Measurements from ENCODE around the gene ZNF628. TPM values are rescaled to one million over a fixed set of nuclear protein-coding genes. Genes with fewer than 3 reads are reported as not detected.

Gene ZNF628
- total RNA-seq: 10 to 100 TPM in 1 of 2 donors, 1 to 10 TPM in 1; 9.9 to 12.6 TPM
- polyA plus RNA-seq (2013, experiment 1 of 2): 8.9 TPM
- polyA plus RNA-seq (2013, experiment 2 of 2): 11.8 TPM
- long read RNA-seq, experiment 1, partial matches to known transcripts: 0 of 1 reads
- long read RNA-seq, experiment 1, other reads (novel, unspliced or antisense): 0 of 1 reads
- long read RNA-seq, experiment 2, transcript ZNF628-201 (1 exons, 3,177 nt): major isoform, 5 of 5 reads
- long read RNA-seq, experiment 2, partial matches to known transcripts: 0 of 5 reads
- long read RNA-seq, experiment 2, other reads (novel, unspliced or antisense): 0 of 5 reads
- long read RNA-seq, experiment 3: 0 reads
- long read RNA-seq, experiment 4, partial matches to known transcripts: 0 of 1 reads
- long read RNA-seq, experiment 4, other reads (novel, unspliced or antisense): 0 of 1 reads

DNA sequence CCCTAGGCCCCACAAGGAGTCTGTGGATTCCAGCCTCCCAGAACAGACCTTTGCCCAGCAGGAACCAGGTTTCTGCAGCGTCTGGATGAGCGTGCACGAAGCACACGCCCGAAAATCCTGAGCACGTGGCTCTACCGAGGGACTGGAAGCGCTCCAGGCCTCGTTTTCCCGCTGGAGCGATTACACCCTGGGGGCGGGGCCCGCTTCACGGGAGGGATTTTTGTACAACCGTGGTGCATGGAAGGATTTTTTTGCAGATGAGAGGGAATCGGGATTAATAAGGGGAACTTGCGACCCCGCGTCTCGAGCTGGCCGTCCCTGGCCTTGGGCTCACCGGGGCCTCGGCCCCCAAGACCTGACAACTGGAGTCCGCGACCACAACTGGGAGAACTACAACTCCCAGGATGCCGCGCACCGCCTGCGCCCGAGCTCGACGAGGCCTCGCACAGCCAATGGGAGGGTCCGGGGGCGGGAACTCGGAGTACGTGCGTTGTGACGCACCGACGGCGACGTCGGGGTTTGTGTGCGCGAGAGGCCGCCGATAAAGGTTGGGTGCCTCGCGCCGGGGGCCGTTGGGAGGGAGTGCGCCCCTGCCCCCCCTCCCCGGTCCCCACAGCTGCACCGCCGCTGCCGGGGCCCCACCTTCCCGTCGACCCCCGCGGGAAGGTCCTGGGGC is at the start of gene ZNF628:
ZNF628 (plus strand) TSS at position 518 of the 676 bp plus-strand sequence. CDS start 3,294 bp downstream, outside the sequence.
- Histone ChIP-seq H3K4me3 (ENCODE audit: low read length) (peak within 1 kb of the TSS; percentile 95), H3K9me3 (ENCODE audit: control insufficient read depth, low read length) (no peaks in the 10 kb centered on the region), H3K4me1 (ENCODE audit: control insufficient read depth, insufficient read depth, low read length) (no peaks in the 10 kb centered on the region), H3K27ac (ENCODE audit: low read depth, low read length) (peak within 1 kb of the TSS; percentile 76), H3K27me3 (ENCODE audit: control insufficient read depth, insufficient read depth, low read length, poor library complexity, severe bottlenecking) (no peaks in the 10 kb centered on the region), H3K36me3 (ENCODE audit: control insufficient read depth, insufficient read depth, low read length) (peaks cover 5% of the 10 kb centered on the region), H3K9ac (ENCODE audit: extremely low read depth, low read length, poor library complexity, severe bottlenecking) (peak within 1 kb of the TSS; percentile 30)
- DNase-seq: peak; percentile 99
- Mint-ChIP-seq H3K36me3 (ENCODE audit: low read depth) (peaks cover 7% of the 10 kb centered on the region), H3K9me3 (no peaks in the 10 kb centered on the region), H3K4me1 (peaks cover 17% of the 10 kb centered on the region), H3K27ac (peak within 1 kb of the TSS; percentile 95), H3K27me3 (ENCODE audit: insufficient read depth) (no peaks in the 10 kb centered on the region), H3K4me3 (peak within 1 kb of the TSS; percentile 76)
- TF ChIP-seq, protein P1, sequence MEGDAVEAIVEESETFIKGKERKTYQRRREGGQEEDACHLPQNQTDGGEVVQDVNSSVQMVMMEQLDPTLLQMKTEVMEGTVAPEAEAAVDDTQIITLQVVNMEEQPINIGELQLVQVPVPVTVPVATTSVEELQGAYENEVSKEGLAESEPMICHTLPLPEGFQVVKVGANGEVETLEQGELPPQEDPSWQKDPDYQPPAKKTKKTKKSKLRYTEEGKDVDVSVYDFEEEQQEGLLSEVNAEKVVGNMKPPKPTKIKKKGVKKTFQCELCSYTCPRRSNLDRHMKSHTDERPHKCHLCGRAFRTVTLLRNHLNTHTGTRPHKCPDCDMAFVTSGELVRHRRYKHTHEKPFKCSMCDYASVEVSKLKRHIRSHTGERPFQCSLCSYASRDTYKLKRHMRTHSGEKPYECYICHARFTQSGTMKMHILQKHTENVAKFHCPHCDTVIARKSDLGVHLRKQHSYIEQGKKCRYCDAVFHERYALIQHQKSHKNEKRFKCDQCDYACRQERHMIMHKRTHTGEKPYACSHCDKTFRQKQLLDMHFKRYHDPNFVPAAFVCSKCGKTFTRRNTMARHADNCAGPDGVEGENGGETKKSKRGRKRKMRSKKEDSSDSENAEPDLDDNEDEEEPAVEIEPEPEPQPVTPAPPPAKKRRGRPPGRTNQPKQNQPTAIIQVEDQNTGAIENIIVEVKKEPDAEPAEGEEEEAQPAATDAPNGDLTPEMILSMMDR (conservative IDR thresholded peaks at IDR 0.05): no peak
- 0 to 3% methylated on average over 5 to 52 of the region's 61 CpGs for WGBS, 2 experiments (ENCODE audit: insufficient coverage in 1 of 2, insufficient read length in 1 of 2)

DNA sequence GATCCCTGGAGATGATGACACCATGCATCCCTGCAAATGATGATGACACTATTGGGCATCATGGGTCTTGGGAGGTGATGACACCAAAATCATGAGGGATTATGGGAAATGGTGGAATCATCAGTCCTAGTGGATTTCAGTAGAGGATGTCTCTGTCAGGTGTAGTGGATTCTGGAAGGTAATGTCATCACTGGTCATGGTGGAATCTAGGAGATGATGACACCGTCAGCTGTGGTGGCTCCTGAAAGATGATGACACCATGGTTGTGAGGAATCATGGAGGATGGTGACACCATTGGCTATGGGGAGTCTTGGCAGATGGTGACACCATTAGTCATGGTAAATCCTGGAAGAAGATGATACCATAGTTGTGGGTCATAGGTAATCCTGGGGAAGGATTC is 45.2 kb upstream of the ZNF628 start:
- H3K27me3 ChIP-seq (ENCODE audit: control insufficient read depth, insufficient read depth, low read length, poor library complexity, severe bottlenecking): peaks cover 36% of the 10 kb centered on the region
- 80 to 88% methylated on average over 1 of the region's 1 CpG for WGBS, 2 experiments (ENCODE audit: insufficient coverage in 1 of 2, insufficient read length in 1 of 2)
- Mint-ChIP-seq H3K4me3 (no peak overlapping the region), H3K27ac (no peak overlapping the region), H3K4me1 (no peaks in the 10 kb centered on the region), H3K27me3 (ENCODE audit: insufficient read depth) (peaks cover 28% of the 10 kb centered on the region), H3K9me3 (no peaks in the 10 kb centered on the region), H3K36me3 (ENCODE audit: low read depth) (no peaks in the 10 kb centered on the region)
- H3K27ac ChIP-seq (ENCODE audit: low read depth, low read length): no peak overlapping the region
- no peak for DNase-seq
- H3K4me3 ChIP-seq (ENCODE audit: low read length): no peak overlapping the region
- H3K36me3 ChIP-seq (ENCODE audit: control insufficient read depth, insufficient read depth, low read length): no peaks in the 10 kb centered on the region
- no peaks in the 10 kb centered on the region for H3K9me3 ChIP-seq (ENCODE audit: control insufficient read depth, low read length)
- H3K4me1 ChIP-seq (ENCODE audit: control insufficient read depth, insufficient read depth, low read length): no peaks in the 10 kb centered on the region
- no peak overlapping the region for H3K9ac ChIP-seq (ENCODE audit: extremely low read depth, low read length, poor library complexity, severe bottlenecking)
- TF ChIP-seq, protein P1 (conservative IDR thresholded peaks at IDR 0.05): no peak

DNA sequence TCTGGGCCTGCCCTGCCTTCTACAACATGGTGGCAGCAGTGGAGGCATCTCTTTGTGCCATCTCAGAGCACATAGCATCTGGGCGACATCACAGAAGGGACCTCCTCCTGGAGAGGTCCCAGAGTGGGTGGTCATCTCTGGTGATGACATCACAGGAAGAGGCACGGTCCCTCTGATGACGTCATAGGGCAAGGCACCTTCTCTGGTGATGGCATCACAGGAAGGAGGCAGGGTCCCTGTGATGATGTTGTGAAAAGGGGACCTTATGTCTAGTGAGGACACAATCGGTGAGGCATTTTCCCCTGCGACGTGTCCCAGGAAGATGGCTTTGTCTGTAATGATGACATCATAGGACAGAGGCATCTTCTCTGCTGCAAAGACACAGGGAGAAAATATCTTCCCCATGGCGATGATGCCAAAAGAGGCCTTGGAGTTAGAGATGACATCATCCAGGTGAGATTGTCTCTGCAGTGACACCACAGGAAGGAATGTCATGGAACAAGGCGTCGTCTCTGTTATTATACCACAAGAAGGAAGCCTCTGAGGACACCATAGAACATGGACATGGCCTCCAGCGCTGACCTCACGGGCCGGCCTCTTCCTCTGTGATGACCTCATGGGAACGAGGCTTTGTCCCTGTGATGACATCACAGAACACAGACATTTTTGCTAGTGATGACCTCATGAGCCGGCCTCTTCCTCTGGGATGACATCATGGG is 44.0 kb upstream of the ZNF628 start:
- Histone ChIP-seq H3K27ac (ENCODE audit: low read depth, low read length) (no peak overlapping the region), H3K9ac (ENCODE audit: extremely low read depth, low read length, poor library complexity, severe bottlenecking) (no peak overlapping the region), H3K4me1 (ENCODE audit: control insufficient read depth, insufficient read depth, low read length) (no peaks in the 10 kb centered on the region), H3K9me3 (ENCODE audit: control insufficient read depth, low read length) (no peaks in the 10 kb centered on the region), H3K27me3 (ENCODE audit: control insufficient read depth, insufficient read depth, low read length, poor library complexity, severe bottlenecking) (peaks cover 36% of the 10 kb centered on the region), H3K36me3 (ENCODE audit: control insufficient read depth, insufficient read depth, low read length) (no peaks in the 10 kb centered on the region), H3K4me3 (ENCODE audit: low read length) (no peak overlapping the region)
- no peaks in the 10 kb centered on the region for H3K9me3 Mint-ChIP-seq
- H3K27me3 Mint-ChIP-seq (ENCODE audit: insufficient read depth): peaks cover 32% of the 10 kb centered on the region
- peak; percentile 23 for DNase-seq
- no peaks in the 10 kb centered on the region for H3K36me3 Mint-ChIP-seq (ENCODE audit: low read depth)
- H3K4me3 Mint-ChIP-seq: no peak overlapping the region
- no peak overlapping the region for H3K27ac Mint-ChIP-seq
- TF ChIP-seq, protein P1 (conservative IDR thresholded peaks at IDR 0.05): no peak
- H3K4me1 Mint-ChIP-seq: no peaks in the 10 kb centered on the region
- 88 to 92% methylated on average over 14 of the region's 14 CpGs for WGBS, 2 experiments (ENCODE audit: insufficient coverage in 1 of 2, insufficient read length in 1 of 2)
